GM19193 (cell line): ENCODE results near the gene ECSCR.

Experiments used
- POLR2A ChIP-seq: IDR thresholded peaks from 4 replicates; pipeline ENCODE4 v1.6.1; 2011; ENCODE audit not compliant: insufficient read depth, insufficient read length; ENCODE audit errors: extremely low read depth

ECSCR gene

GRCh38 chr5:139462586-139463276, at the start of gene ECSCR:
ECSCR (minus strand) TSS chr5:139462743; CDS start chr5:139462670, 73 bp downstream.
- no peak for TF ChIP-seq POLR2A

- no peak for TF ChIP-seq POLR2A
Measured at GRCh38 chr5:139501381-139501780, 38.8 kb upstream of the ECSCR start.

GRCh38 chr5:139495638-139496435, 33.3 kb upstream of the ECSCR start:
- TF ChIP-seq POLR2A = no peak

- TF ChIP-seq POLR2A = no peak
Measured at GRCh38 chr5:139494832-139495231, 32.3 kb upstream of the ECSCR start.

GRCh38 chr5:139494256-139494655, 31.7 kb upstream of the ECSCR start:
- no peak for TF ChIP-seq POLR2A

- TF ChIP-seq POLR2A = no peak
Measured at GRCh38 chr5:139492700-139493192, 30.2 kb upstream of the ECSCR start.

GRCh38 chr5:139488260-139488659, 25.7 kb upstream of the ECSCR start:
- TF ChIP-seq POLR2A = no peak

- no peak for TF ChIP-seq POLR2A
Measured at GRCh38 chr5:139486201-139486600, 23.7 kb upstream of the ECSCR start.

- no peak for TF ChIP-seq POLR2A
Measured at GRCh38 chr5:139482050-139482889, 19.7 kb upstream of the ECSCR start, which contains the start of gene STING1. STING1 (minus strand) TSS chr5:139482758; CDS start chr5:139481704, 1,054 bp downstream.

- no peak for TF ChIP-seq POLR2A
Measured at GRCh38 chr5:139481580-139482049, 19.1 kb upstream of the ECSCR start.

GRCh38 chr5:139481122-139481533, 18.6 kb upstream of the ECSCR start:
- TF ChIP-seq POLR2A = no peak

- no peak for TF ChIP-seq POLR2A
Measured at GRCh38 chr5:139475865-139476617, 13.5 kb upstream of the ECSCR start.

GRCh38 chr5:139474890-139475791, 12.6 kb upstream of the ECSCR start:
- no peak for TF ChIP-seq POLR2A
